A673 (cell line): ENCODE results near the gene CLCN4.

Experiments
- EZH2 ChIP-seq: fragments of 200-600 bp; sonication (generic); IDR thresholded peaks from 2 replicates; pipeline ENCODE4 v1.6.1; 2017; ENCODE audit warnings: borderline replicate concordance, low read depth, mild to moderate bottlenecking, mixed read lengths, antibody characterized with exemption, low read length; ENCODE audit not compliant: poor library complexity, severe bottlenecking
- TF ChIP-seq, protein P1 (sequence below): fragments of 300-800, 200-600 bp; sonication (generic); conservative IDR thresholded peaks from 2 replicates; pipeline ENCODE4 v1.5.1; 2017; ENCODE audit warnings: low read depth, mild to moderate bottlenecking, antibody characterized with exemption, low read length, moderate library complexity, mixed read lengths

DNA sequence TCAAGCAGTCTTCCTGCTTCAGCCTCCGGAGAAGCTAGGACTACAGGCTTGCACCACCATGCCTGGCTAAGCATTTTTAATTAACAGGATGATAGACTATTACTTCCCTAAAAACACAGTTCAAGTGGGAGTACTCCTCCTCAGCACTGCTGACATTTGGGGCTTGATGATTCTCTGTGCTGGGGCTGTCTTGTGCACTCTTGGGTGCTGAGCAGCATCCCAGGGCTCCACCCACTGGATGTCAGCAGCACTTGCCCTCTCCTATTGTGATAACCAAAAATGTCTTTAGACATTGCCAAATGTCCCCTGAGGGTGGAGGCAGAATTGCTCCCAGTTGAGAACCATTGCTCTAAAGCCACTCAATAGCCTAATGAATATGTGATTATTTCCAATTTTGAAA lies 60.4 kb downstream of the CLCN4 start:
- TF ChIP-seq, protein P1, sequence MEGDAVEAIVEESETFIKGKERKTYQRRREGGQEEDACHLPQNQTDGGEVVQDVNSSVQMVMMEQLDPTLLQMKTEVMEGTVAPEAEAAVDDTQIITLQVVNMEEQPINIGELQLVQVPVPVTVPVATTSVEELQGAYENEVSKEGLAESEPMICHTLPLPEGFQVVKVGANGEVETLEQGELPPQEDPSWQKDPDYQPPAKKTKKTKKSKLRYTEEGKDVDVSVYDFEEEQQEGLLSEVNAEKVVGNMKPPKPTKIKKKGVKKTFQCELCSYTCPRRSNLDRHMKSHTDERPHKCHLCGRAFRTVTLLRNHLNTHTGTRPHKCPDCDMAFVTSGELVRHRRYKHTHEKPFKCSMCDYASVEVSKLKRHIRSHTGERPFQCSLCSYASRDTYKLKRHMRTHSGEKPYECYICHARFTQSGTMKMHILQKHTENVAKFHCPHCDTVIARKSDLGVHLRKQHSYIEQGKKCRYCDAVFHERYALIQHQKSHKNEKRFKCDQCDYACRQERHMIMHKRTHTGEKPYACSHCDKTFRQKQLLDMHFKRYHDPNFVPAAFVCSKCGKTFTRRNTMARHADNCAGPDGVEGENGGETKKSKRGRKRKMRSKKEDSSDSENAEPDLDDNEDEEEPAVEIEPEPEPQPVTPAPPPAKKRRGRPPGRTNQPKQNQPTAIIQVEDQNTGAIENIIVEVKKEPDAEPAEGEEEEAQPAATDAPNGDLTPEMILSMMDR: no peak
- TF ChIP-seq EZH2: no peak
